ENCODE results near the gene GOLIM4. TPM values are rescaled to one million over a fixed set of nuclear protein-coding genes. Genes with fewer than 3 reads are reported as not detected.
"Not testable (repeated sequence)": the region's sequence is repeated elsewhere in the genome, so short reads cannot be mapped to it uniquely, and the experiment has no call there.

The GOLIM4 gene
- total RNA-seq, 1 experiment from 2014 or later, result 19.7 TPM

GRCh38 chr3:168063122-168063521 lies 32.6 kb downstream of the GOLIM4 start:
- Histone ChIP-seq H3K4me3 (no peak overlapping the region), H3K27me3 (no peaks in the 10 kb centered on the region), H3K9me3 (no peaks in the 10 kb centered on the region; the same call in 1 of the 2 replicates), H3K36me3 (peaks cover 6% of the 10 kb centered on the region; the same call in 1 of the 2 replicates)
- DNase-seq, result no peak

DNA sequence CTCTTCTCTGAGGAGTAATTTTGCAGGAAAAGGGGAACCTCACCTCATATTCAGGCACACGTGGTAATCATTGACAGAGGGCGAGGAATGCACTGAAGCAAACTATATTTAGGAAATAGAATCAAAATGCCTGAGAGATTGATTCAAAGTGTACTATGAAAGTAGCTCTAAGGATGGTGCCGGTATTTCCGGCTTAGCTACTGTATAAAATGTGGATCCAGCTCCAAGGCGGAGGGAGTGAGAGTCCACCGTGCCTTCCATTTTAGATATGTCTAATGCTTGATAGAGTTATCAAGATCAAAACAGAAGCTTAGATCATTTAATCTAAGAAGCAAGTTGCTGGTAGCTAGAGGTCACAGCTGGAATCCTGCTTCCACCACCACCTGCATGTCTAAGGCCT lies 33.0 kb downstream of the GOLIM4 start:
- no peak for DNase-seq
- Histone ChIP-seq H3K9me3 (no peaks in the 10 kb centered on the region; the same call in 1 of the 2 replicates), H3K4me3 (no peak overlapping the region), H3K27me3 (no peaks in the 10 kb centered on the region), H3K36me3 (peaks cover 6% of the 10 kb centered on the region; the same call in 1 of the 2 replicates)

GRCh38 chr3:168061332-168061996 lies 34.3 kb downstream of the GOLIM4 start:
- peaks cover 3% of the 10 kb centered on the region; the same call in 1 of the 2 replicates for H3K9me3 ChIP-seq
- DNase-seq, result no peak
- no peaks in the 10 kb centered on the region for H3K27me3 ChIP-seq
- no peak overlapping the region for H3K4me3 ChIP-seq
- H3K36me3 ChIP-seq, result peaks cover 15% of the 10 kb centered on the region

- peaks cover 19% of the 10 kb centered on the region for H3K36me3 ChIP-seq
- peaks cover 3% of the 10 kb centered on the region; the same call in 1 of the 2 replicates for H3K9me3 ChIP-seq
- H3K27me3 ChIP-seq, result no peaks in the 10 kb centered on the region
- DNase-seq, result no peak
- no peak overlapping the region for H3K4me3 ChIP-seq
Measured at GRCh38 chr3:168060317-168060716, 35.4 kb downstream of the GOLIM4 start.

- DNase-seq, result no peak
- Histone ChIP-seq H3K9me3 (peaks cover 3% of the 10 kb centered on the region; the same call in 1 of the 2 replicates), H3K36me3 (peaks cover 17% of the 10 kb centered on the region), H3K27me3 (no peaks in the 10 kb centered on the region), H3K4me3 (no peak overlapping the region)
Measured at GRCh38 chr3:168058481-168058880, 37.2 kb downstream of the GOLIM4 start.

GRCh38 chr3:168056398-168057230 lies 39.1 kb downstream of the GOLIM4 start:
- not testable (repeated sequence) for H3K9me3 ChIP-seq, DNase-seq, H3K4me3 ChIP-seq, H3K27me3 ChIP-seq
- peaks cover 17% of the 10 kb centered on the region for H3K36me3 ChIP-seq

- peaks cover 17% of the 10 kb centered on the region for H3K36me3 ChIP-seq
- H3K4me3 ChIP-seq, result no peak overlapping the region
- H3K9me3 ChIP-seq, result peaks cover 3% of the 10 kb centered on the region; the same call in 1 of the 2 replicates
- no peaks in the 10 kb centered on the region for H3K27me3 ChIP-seq
- DNase-seq, result no peak
Measured at GRCh38 chr3:168054447-168054846, 41.3 kb downstream of the GOLIM4 start.

DNA sequence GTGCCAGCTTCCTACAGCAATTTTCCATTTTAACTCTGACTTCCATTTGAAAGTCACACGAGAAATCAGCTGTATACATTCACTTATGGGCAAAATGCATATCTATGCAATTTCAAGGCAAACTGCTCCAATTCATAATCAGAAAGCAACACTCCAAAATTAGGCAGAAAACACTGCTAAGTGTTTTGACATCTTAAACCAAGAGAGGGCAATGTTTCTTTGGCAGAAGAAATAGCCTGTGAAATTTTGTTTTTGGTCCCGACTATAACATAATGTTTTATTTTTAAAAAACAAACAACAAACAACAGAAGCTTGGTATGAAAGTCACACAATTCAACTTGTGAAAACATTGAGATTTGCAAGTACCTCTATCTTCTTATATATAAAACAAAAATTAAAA lies 42.6 kb downstream of the GOLIM4 start:
- no peaks in the 10 kb centered on the region for H3K27me3 ChIP-seq
- no peak overlapping the region for H3K4me3 ChIP-seq
- peaks cover 3% of the 10 kb centered on the region; the same call in 1 of the 2 replicates for H3K9me3 ChIP-seq
- H3K36me3 ChIP-seq, result peaks cover 14% of the 10 kb centered on the region
- DNase-seq, result no peak

- no peak for DNase-seq
- H3K27me3 ChIP-seq, result no peaks in the 10 kb centered on the region
- peaks cover 3% of the 10 kb centered on the region; the same call in 1 of the 2 replicates for H3K9me3 ChIP-seq
- no peak overlapping the region for H3K4me3 ChIP-seq
- H3K36me3 ChIP-seq, result peaks cover 14% of the 10 kb centered on the region
Measured at GRCh38 chr3:168052515-168052914, 43.2 kb downstream of the GOLIM4 start.

DNA sequence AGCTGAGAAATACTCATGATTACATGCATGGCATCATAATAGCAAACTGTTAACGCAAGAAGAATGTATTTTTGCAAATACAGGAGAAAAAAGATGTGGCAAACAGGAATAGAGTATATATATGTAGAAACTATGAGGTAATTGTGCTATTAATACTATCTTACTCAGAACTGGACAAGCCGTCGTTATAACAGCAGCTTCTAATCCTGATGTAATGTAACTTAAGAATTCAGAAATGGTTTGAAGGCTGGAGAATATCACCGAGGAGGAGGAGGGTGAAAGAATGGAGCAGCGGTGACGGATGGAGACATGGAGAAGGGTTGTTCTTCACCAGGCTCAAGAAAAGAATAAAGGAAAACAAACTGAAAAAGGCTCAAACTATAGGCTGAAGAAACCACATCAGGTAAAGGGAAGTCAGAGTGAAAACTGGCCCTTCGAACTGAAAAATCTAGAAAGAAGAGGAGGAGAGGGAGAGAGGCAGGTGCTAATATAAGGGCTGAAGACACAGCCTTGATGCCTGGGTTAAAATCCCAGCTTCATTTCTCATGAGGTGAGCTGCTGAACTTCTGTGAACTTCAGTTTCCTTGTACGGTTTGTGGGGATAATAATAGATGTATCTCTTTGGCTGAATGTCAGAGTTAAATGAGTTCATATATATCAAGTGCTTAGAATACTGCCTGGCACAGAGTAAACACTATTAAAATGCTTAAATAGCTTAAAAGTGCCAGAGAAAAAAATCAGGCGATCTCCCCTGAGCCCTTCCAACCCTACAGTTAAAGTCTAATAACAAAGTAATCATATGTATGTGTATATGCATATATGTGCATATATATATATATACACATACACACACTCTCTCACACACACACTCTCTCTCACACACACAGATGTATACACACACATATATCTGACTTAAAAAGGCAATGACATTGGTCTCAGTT lies 43.9 kb downstream of the GOLIM4 start:
- H3K9me3 ChIP-seq, result peaks cover 3% of the 10 kb centered on the region; the same call in 1 of the 2 replicates
- H3K27me3 ChIP-seq, result no peaks in the 10 kb centered on the region
- H3K36me3 ChIP-seq, result peaks cover 8% of the 10 kb centered on the region
- H3K4me3 ChIP-seq, result no peak overlapping the region
- DNase-seq, result no peak

GRCh38 chr3:168051070-168051469 lies 44.7 kb downstream of the GOLIM4 start:
- DNase-seq, result no peak
- peaks cover 2% of the 10 kb centered on the region for H3K36me3 ChIP-seq
- no peaks in the 10 kb centered on the region; the same call in 1 of the 2 replicates for H3K9me3 ChIP-seq
- no peak overlapping the region for H3K4me3 ChIP-seq
- no peaks in the 10 kb centered on the region for H3K27me3 ChIP-seq

GRCh38 chr3:168049367-168049974 lies 46.3 kb downstream of the GOLIM4 start:
- H3K36me3 ChIP-seq, result no peaks in the 10 kb centered on the region; the same call in 1 of the 2 replicates
- DNase-seq, result peak; percentile 49
- H3K27me3 ChIP-seq, result no peaks in the 10 kb centered on the region
- H3K4me3 ChIP-seq, result no peak overlapping the region
- no peaks in the 10 kb centered on the region for H3K9me3 ChIP-seq

- DNase-seq, result no peak
- H3K9me3 ChIP-seq, result no peaks in the 10 kb centered on the region
- peaks cover 4% of the 10 kb centered on the region for H3K36me3 ChIP-seq
- H3K4me3 ChIP-seq, result no peak overlapping the region
- no peaks in the 10 kb centered on the region for H3K27me3 ChIP-seq
Measured at GRCh38 chr3:168048414-168049330, 47.1 kb downstream of the GOLIM4 start.

DNA sequence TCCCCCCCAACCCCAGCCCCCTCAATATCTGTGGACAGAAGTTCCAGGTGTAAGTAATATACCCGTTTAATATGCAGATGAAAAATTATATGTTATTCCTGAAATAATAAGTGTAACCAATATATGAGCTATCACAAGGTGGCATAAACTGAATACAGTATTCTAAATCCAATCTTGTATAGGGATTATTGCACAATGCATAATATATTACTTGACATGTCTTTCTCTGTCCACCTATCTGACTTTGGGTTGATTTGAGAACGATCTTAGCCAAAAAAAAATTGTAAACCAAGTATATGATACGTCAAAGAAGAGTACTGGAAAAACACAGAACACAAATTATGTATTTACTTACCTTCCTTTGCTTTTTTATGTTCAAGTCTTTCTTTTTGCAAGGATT lies 47.8 kb downstream of the GOLIM4 start:
- Histone ChIP-seq H3K9me3 (no peaks in the 10 kb centered on the region), H3K4me3 (no peak overlapping the region), H3K27me3 (no peaks in the 10 kb centered on the region), H3K36me3 (peaks cover 9% of the 10 kb centered on the region)
- DNase-seq, result no peak

GRCh38 chr3:168047190-168047795 lies 48.4 kb downstream of the GOLIM4 start:
- DNase-seq, result no peak
- no peaks in the 10 kb centered on the region for H3K9me3 ChIP-seq
- H3K27me3 ChIP-seq, result no peaks in the 10 kb centered on the region
- peaks cover 11% of the 10 kb centered on the region for H3K36me3 ChIP-seq
- H3K4me3 ChIP-seq, result no peak overlapping the region

All from MG63 (cell line).